T-helper 1 cell treated with Interleukin-12 subunit alpha and Interleukin-12 subunit beta and Interleukin-4 antibody, amounts not matched to agents 30 ng/mL and 1 ng/mL, for 36 hours (primary cell): ENCODE data around the gene IGIP. TPM values are rescaled to one million over a fixed set of nuclear protein-coding genes. Genes with fewer than 3 reads are reported as not detected.

Source experiments
- total RNA-seq: library from RNA; stranded (reverse); gene quantifications from 2 replicates; pipeline ENCODE4 v1.2.3, GENCODE V29; 2022

Gene IGIP
- total RNA-seq, 1 donor from 2014 or later, result 3.9 TPM

Other genes with a start within 250 kb of the IGIP start
- gene NRG2, start 82.6 kb upstream of the IGIP start, total RNA-seq, result 0.27 TPM in 1 of 2 replicates, not detected in the other
- 12.0 and 14.4 TPM in 2 replicates for gene PURA, start 11.8 kb upstream of the IGIP start, total RNA-seq
- 14.8 and 15.2 TPM in 2 replicates for gene CYSTM1, start 49.3 kb downstream of the IGIP start, total RNA-seq
- gene PFDN1, start 177.2 kb downstream of the IGIP start, total RNA-seq, result 56.7 and 57.5 TPM in 2 replicates
- gene HBEGF, start 220.7 kb downstream of the IGIP start, total RNA-seq, result 39.1 and 42.2 TPM in 2 replicates
- gene SLC4A9, start 234.3 kb downstream of the IGIP start, total RNA-seq, result 0.10 and 0.29 TPM in 2 replicates